Liver (tissue), 9 donors: ENCODE measurements around the gene HOXA4. TPM values are rescaled to one million over a fixed set of nuclear protein-coding genes. Genes with fewer than 3 reads are reported as not detected.

Source experiments
- DNase-seq: peaks from one replicate; pipeline ENCODE4 v3.0.0-alpha.2; 2017; ENCODE audit warnings: low spot score
- H3K27ac ChIP-seq, 2 donors: one replicate each; pipeline ENCODE4 v1.7.0; 2013; ENCODE audit warnings: inconsistent platforms in 2 of 2, low read length in 2 of 2, control low read depth in 1 of 2, low read depth in 1 of 2, mild to moderate bottlenecking in 1 of 2
- H3K27me3 ChIP-seq, 4 donors: one replicate each; pipeline versions ENCODE4 v1.6.1 to v1.7.0; 2013; ENCODE audit warnings: low read length in 3 of 4, inconsistent platforms in 1 of 4, mild to moderate bottlenecking in 1 of 4, moderate library complexity in 1 of 4; ENCODE audit not compliant: control insufficient read depth in 4 of 4, insufficient read depth in 4 of 4
- H3K36me3 ChIP-seq, 4 donors: one replicate each; pipeline versions ENCODE4 v1.6.1 to v1.7.0; 2013; ENCODE audit warnings: low read length in 3 of 4, mild to moderate bottlenecking in 3 of 4, low read depth in 1 of 4, moderate library complexity in 1 of 4; ENCODE audit not compliant: control insufficient read depth in 4 of 4, insufficient read depth in 3 of 4
- H3K4me1 ChIP-seq, 4 donors: one replicate each; pipeline versions ENCODE4 v1.6.1 to v1.7.0; 2013; ENCODE audit warnings: low read length in 3 of 4, mild to moderate bottlenecking in 3 of 4, moderate library complexity in 1 of 4; ENCODE audit not compliant: control insufficient read depth in 4 of 4, insufficient read depth in 4 of 4
- H3K4me3 ChIP-seq, 3 donors: one replicate each; pipeline versions ENCODE4 v1.6.1 to v1.7.0; 2013; ENCODE audit warnings: low read length in 3 of 3, control low read depth in 1 of 3, low read depth in 1 of 3, mild to moderate bottlenecking in 1 of 3
- H3K9ac ChIP-seq, 2 donors: one replicate each; pipeline ENCODE4 v1.7.0; 2013; ENCODE audit warnings: low read length in 2 of 2, mild to moderate bottlenecking in 2 of 2, moderate library complexity in 2 of 2, control low read depth in 1 of 2, low read depth in 1 of 2
- H3K9me3 ChIP-seq, 4 donors: one replicate each; pipeline versions ENCODE4 v1.6.1 to v1.7.0; 2013; ENCODE audit warnings: low read length in 3 of 4; ENCODE audit not compliant: control insufficient read depth in 4 of 4
- EGR1 ChIP-seq, 2 donors: IDR thresholded peaks; 2 replicates each; pipeline ENCODE4 v1.6.1; 2016 to 2018; ENCODE audit warnings: antibody characterized with exemption in 2 of 2, low read depth in 2 of 2
- FOXA1 ChIP-seq: IDR thresholded peaks from 2 replicates; pipeline ENCODE4 v1.6.1; 2016; ENCODE audit warnings: antibody characterized with exemption
- FOXA2 ChIP-seq: IDR thresholded peaks from 2 replicates; pipeline ENCODE4 v1.6.1; 2016; ENCODE audit warnings: antibody characterized with exemption
- GABPA ChIP-seq, 2 donors: IDR thresholded peaks in 1 of 2; conservative IDR thresholded peaks in 1 of 2; 2 replicates each; pipeline ENCODE4 v1.6.1; 2016; ENCODE audit warnings: antibody characterized with exemption in 2 of 2, mild to moderate bottlenecking in 1 of 2, moderate library complexity in 1 of 2
- HNF4A ChIP-seq, 2 donors: conservative IDR thresholded peaks; 2 replicates each; pipeline ENCODE4 v1.6.1; 2016; ENCODE audit warnings: antibody characterized with exemption in 2 of 2, mild to moderate bottlenecking in 2 of 2
- HNF4G ChIP-seq: IDR thresholded peaks from 2 replicates; pipeline ENCODE4 v1.6.1; 2016; ENCODE audit warnings: antibody characterized with exemption
- JUND ChIP-seq, 2 donors: IDR thresholded peaks; 2 replicates each; pipeline ENCODE4 v1.6.1; 2016; ENCODE audit warnings: antibody characterized with exemption in 2 of 2
- NR2F2 ChIP-seq: IDR thresholded peaks from 2 replicates; pipeline ENCODE4 v1.6.1; 2016; ENCODE audit warnings: antibody characterized with exemption
- RAD21 ChIP-seq, 2 donors: IDR thresholded peaks; 2 replicates each; pipeline ENCODE4 v1.6.1; 2016; ENCODE audit warnings: antibody characterized with exemption in 2 of 2, mild to moderate bottlenecking in 2 of 2
- RXRA ChIP-seq, 2 donors: IDR thresholded peaks; 2 replicates each; pipeline ENCODE4 v1.6.1; 2017 to 2018; ENCODE audit warnings: antibody characterized with exemption in 2 of 2, mild to moderate bottlenecking in 1 of 2
- SP1 ChIP-seq: IDR thresholded peaks from 2 replicates; pipeline ENCODE4 v1.6.1; 2018; ENCODE audit warnings: antibody characterized with exemption, mild to moderate bottlenecking
- TAF1 ChIP-seq: conservative IDR thresholded peaks from 2 replicates; pipeline ENCODE4 v1.6.1; 2016; ENCODE audit warnings: antibody characterized with exemption, mild to moderate bottlenecking
- YY1 ChIP-seq: IDR thresholded peaks from 2 replicates; pipeline ENCODE4 v1.6.1; 2016; ENCODE audit warnings: antibody characterized with exemption, mild to moderate bottlenecking
- WGBS: extraction: QIAGEN DNeasy Blood & Tissue Kit; methylation state at CpG from one replicate; pipeline ENCODE4 v1.1.7; 2013; 5-methylcytosine and 5-hydroxymethylcytosine counted together
- polyA plus RNA-seq, 2 donors: library from polyadenylated mRNA; stranded (reverse) in 1 of 2; unstranded in 1 of 2; fragments of 200-250 nt in 1 of 2; fragments of >200 nt in 1 of 2; fragmentation: Nextera tagmentation in 1 of 2; extraction: Ambion mirVana in 1 of 2; gene quantifications; one replicate each; pipeline versions ENCODE4 v1.2.1 to v1.2.3, GENCODE V29; 2013 to 2015
- total RNA-seq, 2 donors: library from RNA; depleted of rRNA; stranded (reverse); fragments of >200 nt; gene quantifications; one replicate each; pipeline ENCODE4 v1.2.3, GENCODE V29; 2014
- TF ChIP-seq, protein P1 (sequence below): fragments of 150-350 bp; IDR thresholded peaks from 2 replicates; pipeline ENCODE4 v1.5.1; 2017; ENCODE audit warnings: improper control_type of control experiment, low read depth, low read length; ENCODE audit not compliant: missing input control
- TF ChIP-seq, protein P2 (sequence below): IDR thresholded peaks from 2 replicates; pipeline ENCODE4 v1.6.1; 2016; ENCODE audit warnings: antibody characterized with exemption
- TF ChIP-seq, protein P3 (sequence below): IDR thresholded peaks from 2 replicates; pipeline ENCODE4 v1.6.1; 2016; ENCODE audit warnings: antibody characterized with exemption
- TF ChIP-seq, protein P4 (sequence below): IDR thresholded peaks from 2 replicates; pipeline ENCODE4 v1.6.1; 2016; ENCODE audit warnings: antibody characterized with exemption, mild to moderate bottlenecking
- TF ChIP-seq, protein P5 (sequence below): IDR thresholded peaks from 2 replicates; pipeline ENCODE4 v1.6.1; 2016; ENCODE audit warnings: antibody characterized with exemption
- donor health status: healthy.
- donor health status: healthy.
- donor health status: healthy.
- donor health status: healthy.
- donor health status: healthy.

Gene HOXA4
- total and polyA plus RNA-seq, 4 donors = 0.17 to 1.1 (median 0.30) TPM

DNA sequence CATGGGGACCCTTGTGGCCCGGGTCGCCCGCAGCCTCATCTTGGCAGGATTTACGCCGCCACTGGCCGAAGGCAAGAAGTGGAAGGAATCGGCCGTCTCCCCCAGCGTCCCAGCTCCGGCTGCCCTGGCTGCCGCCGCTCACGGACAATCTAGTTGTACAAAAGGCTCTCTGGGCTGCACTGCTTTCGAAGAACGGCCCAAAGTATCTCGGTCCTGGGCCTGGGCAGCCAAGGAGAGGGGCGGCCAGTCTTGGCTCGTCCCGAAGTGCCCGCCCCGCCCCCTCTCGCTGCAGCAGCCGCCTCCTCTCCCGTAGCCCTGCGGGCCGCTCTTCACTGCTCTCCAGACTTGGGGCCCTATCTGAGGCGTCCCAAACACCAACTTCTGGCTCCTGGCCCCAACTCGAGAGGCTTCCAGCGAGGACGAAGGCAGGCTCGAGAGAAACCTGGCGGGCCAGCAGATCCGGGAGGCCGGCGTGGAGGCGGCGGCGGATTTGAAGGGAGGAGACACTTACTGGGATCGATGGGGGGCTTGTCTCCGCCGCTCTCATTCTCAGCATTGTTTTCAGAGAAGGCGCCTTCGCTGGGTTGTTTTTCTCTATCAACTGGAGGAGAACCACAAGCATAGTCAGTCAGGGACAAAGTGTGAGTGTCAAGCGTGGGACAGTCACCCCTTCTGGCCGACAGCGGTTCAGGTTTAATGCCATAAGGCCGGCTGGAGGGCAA is 34.0 kb upstream of the HOXA4 start:
- Histone ChIP-seq H3K9ac (no peak overlapping the region), H3K27ac (no peak overlapping the region), H3K9me3 (peaks cover 0 to 10% (median under 1%) of the 10 kb centered on the region in 4 donors), H3K36me3 (no peaks in the 10 kb centered on the region), H3K27me3 (peaks cover 9 to 56% (median 22%) of the 10 kb centered on the region in 4 donors), H3K4me3 (peak overlapping the region in 1 of 3 donors; percentile 17), H3K4me1 (peaks cover 8 to 27% (median 10%) of the 10 kb centered on the region in 4 donors)
- WGBS = 4% methylated on average over 47 of the region's 47 CpGs
- DNase-seq = no peak
- TF ChIP-seq HNF4G (no peak), FOXA1 (no peak), SP1 (no peak), JUND (IDR thresholded peaks at IDR 0.05) (no peak), TAF1 (no peak), YY1 (no peak), FOXA2 (no peak), NR2F2 (no peak)
- TF ChIP-seq, protein P1, sequence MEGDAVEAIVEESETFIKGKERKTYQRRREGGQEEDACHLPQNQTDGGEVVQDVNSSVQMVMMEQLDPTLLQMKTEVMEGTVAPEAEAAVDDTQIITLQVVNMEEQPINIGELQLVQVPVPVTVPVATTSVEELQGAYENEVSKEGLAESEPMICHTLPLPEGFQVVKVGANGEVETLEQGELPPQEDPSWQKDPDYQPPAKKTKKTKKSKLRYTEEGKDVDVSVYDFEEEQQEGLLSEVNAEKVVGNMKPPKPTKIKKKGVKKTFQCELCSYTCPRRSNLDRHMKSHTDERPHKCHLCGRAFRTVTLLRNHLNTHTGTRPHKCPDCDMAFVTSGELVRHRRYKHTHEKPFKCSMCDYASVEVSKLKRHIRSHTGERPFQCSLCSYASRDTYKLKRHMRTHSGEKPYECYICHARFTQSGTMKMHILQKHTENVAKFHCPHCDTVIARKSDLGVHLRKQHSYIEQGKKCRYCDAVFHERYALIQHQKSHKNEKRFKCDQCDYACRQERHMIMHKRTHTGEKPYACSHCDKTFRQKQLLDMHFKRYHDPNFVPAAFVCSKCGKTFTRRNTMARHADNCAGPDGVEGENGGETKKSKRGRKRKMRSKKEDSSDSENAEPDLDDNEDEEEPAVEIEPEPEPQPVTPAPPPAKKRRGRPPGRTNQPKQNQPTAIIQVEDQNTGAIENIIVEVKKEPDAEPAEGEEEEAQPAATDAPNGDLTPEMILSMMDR = no peak
- TF ChIP-seq, protein P2, sequence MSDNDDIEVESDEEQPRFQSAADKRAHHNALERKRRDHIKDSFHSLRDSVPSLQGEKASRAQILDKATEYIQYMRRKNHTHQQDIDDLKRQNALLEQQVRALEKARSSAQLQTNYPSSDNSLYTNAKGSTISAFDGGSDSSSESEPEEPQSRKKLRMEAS = no peak

DNA sequence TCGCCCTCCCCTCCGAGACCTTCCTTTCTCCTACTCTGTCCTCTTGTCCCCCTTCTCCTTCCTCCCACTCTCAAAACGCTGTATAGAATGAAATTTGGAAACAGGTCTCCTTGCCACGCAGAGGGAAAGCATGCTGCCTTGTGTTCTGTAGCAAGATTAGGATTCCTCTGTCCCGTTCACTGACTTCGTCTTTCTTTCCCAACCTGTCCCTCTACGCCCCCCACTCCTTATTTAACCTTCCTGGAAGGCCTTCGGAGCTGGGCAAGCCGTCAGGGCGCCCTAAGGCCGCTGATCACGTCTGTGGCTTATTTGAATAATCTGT is 33.4 kb upstream of the HOXA4 start:
- Histone ChIP-seq H3K4me1 (peaks cover 8 to 27% (median 10%) of the 10 kb centered on the region in 4 donors), H3K9ac (no peak overlapping the region), H3K27ac (no peak overlapping the region), H3K9me3 (peaks cover 0 to 10% (median under 1%) of the 10 kb centered on the region in 4 donors), H3K27me3 (peaks cover 9 to 61% (median 24%) of the 10 kb centered on the region in 4 donors), H3K36me3 (no peaks in the 10 kb centered on the region), H3K4me3 (no peak overlapping the region)
- DNase-seq = no peak
- WGBS = 13% methylated on average over 12 of the region's 12 CpGs
- no peak for TF ChIP-seq SP1
- TF ChIP-seq, protein P3, sequence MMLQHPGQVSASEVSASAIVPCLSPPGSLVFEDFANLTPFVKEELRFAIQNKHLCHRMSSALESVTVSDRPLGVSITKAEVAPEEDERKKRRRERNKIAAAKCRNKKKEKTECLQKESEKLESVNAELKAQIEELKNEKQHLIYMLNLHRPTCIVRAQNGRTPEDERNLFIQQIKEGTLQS = no peak
- TF ChIP-seq, protein P4, sequence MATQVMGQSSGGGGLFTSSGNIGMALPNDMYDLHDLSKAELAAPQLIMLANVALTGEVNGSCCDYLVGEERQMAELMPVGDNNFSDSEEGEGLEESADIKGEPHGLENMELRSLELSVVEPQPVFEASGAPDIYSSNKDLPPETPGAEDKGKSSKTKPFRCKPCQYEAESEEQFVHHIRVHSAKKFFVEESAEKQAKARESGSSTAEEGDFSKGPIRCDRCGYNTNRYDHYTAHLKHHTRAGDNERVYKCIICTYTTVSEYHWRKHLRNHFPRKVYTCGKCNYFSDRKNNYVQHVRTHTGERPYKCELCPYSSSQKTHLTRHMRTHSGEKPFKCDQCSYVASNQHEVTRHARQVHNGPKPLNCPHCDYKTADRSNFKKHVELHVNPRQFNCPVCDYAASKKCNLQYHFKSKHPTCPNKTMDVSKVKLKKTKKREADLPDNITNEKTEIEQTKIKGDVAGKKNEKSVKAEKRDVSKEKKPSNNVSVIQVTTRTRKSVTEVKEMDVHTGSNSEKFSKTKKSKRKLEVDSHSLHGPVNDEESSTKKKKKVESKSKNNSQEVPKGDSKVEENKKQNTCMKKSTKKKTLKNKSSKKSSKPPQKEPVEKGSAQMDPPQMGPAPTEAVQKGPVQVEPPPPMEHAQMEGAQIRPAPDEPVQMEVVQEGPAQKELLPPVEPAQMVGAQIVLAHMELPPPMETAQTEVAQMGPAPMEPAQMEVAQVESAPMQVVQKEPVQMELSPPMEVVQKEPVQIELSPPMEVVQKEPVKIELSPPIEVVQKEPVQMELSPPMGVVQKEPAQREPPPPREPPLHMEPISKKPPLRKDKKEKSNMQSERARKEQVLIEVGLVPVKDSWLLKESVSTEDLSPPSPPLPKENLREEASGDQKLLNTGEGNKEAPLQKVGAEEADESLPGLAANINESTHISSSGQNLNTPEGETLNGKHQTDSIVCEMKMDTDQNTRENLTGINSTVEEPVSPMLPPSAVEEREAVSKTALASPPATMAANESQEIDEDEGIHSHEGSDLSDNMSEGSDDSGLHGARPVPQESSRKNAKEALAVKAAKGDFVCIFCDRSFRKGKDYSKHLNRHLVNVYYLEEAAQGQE = no peak
- no peak for TF ChIP-seq GABPA (IDR thresholded peaks at IDR 0.05 in 1 of 2, conservative IDR thresholded peaks at IDR 0.05 in 1 of 2)
- no peak for TF ChIP-seq HNF4A (conservative IDR thresholded peaks at IDR 0.05)
- TF ChIP-seq YY1 = no peak
- no peak for TF ChIP-seq RAD21 (IDR thresholded peaks at IDR 0.05)
- TF ChIP-seq, protein P5, sequence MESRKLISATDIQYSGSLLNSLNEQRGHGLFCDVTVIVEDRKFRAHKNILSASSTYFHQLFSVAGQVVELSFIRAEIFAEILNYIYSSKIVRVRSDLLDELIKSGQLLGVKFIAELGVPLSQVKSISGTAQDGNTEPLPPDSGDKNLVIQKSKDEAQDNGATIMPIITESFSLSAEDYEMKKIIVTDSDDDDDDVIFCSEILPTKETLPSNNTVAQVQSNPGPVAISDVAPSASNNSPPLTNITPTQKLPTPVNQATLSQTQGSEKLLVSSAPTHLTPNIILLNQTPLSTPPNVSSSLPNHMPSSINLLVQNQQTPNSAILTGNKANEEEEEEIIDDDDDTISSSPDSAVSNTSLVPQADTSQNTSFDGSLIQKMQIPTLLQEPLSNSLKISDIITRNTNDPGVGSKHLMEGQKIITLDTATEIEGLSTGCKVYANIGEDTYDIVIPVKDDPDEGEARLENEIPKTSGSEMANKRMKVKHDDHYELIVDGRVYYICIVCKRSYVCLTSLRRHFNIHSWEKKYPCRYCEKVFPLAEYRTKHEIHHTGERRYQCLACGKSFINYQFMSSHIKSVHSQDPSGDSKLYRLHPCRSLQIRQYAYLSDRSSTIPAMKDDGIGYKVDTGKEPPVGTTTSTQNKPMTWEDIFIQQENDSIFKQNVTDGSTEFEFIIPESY = no peak
- TF ChIP-seq EGR1 (IDR thresholded peaks at IDR 0.05; ENCODE audit: low read depth in 2 of 2) = no peak
- no peak for TF ChIP-seq TAF1
- TF ChIP-seq FOXA2 = no peak
- TF ChIP-seq, protein P1 = no peak
- TF ChIP-seq RXRA (IDR thresholded peaks at IDR 0.05) = no peak
- TF ChIP-seq JUND (IDR thresholded peaks at IDR 0.05) = no peak
- TF ChIP-seq, protein P2 = no peak
- no peak for TF ChIP-seq NR2F2
- TF ChIP-seq FOXA1 = no peak
- no peak for TF ChIP-seq HNF4G
